RWPE1 (cell line): ENCODE data around the gene NR1I3.
"Not testable (repeated sequence)": the region's sequence is repeated elsewhere in the genome, so short reads cannot be mapped to it uniquely, and the experiment has no call there.

Experiments
- CTCF ChIA-PET: fragments of 350-600 bp; sonication (Branson Sonifier 250); formaldehyde crosslinking; extraction: SDS; loops from one replicate; lab custom pipeline; 2021; lab: Yijun Ruan, JAX
- POLR2A ChIA-PET: fragments of 400-600 bp; formaldehyde crosslinking; extraction: SDS; loops from one replicate; lab custom pipeline; 2020; ENCODE audit warnings: antibody characterized with exemption; ENCODE audit not compliant: low non-redundant PET; lab: Yijun Ruan, JAX
- DNase-seq: peaks from one replicate; pipeline ENCODE4 v3.0.0; 2012; ENCODE audit warnings: low spot score
- H3K27ac ChIP-seq: fragments of 450-650 bp; 2 replicates; pipeline ENCODE4 v1.5.1; 2017
- CTCF ChIP-seq: fragments of 450-650 bp; conservative IDR thresholded peaks from 2 replicates; pipeline ENCODE4 v1.5.1; 2017; ENCODE audit warnings: low read depth, mild to moderate bottlenecking

The NR1I3 gene

GRCh38 chr1:161251579-161251978 is 13.6 kb upstream of the NR1I3 start:
- no peak for TF ChIP-seq CTCF
- H3K27ac ChIP-seq = no peak overlapping the region
- ChIA-PET POLR2A (no interaction called here), CTCF (interaction anchor here (0.6 kb wide), 1 partner anchor 261 kb away, joined by 4 read pairs; no protein-coding TSS in a partner anchor)
- no peak for DNase-seq

GRCh38 chr1:161250829-161251228 is 12.8 kb upstream of the NR1I3 start:
- ChIA-PET POLR2A (no interaction called here), CTCF (no interaction called here)
- no peak for TF ChIP-seq CTCF
- no peak for DNase-seq
- H3K27ac ChIP-seq = no peak overlapping the region

- CTCF ChIA-PET = interaction anchor here (0.6 kb wide), 1 partner anchor 13 kb away, joined by 7 read pairs; no protein-coding TSS in a partner anchor
- H3K27ac ChIP-seq, POLR2A ChIA-PET, DNase-seq: not testable (repeated sequence)
Measured at GRCh38 chr1:161250100-161250499, 12.1 kb upstream of the NR1I3 start.

- peak; percentile 42 for DNase-seq
- TF ChIP-seq CTCF = no peak
- ChIA-PET CTCF (no interaction called here), POLR2A (no interaction called here)
- peak overlapping the region; percentile 65 for H3K27ac ChIP-seq
Measured at GRCh38 chr1:161244888-161245287, 6.9 kb upstream of the NR1I3 start.

GRCh38 chr1:161242313-161242712 is 4.3 kb upstream of the NR1I3 start:
- POLR2A ChIA-PET = no interaction called here
- DNase-seq = no peak
- CTCF ChIA-PET = interaction anchor here (0.6 to 0.8 kb wide), 2 partner anchors 17 to 27 kb away, joined by 3 read pairs; no protein-coding TSS in a partner anchor
- TF ChIP-seq CTCF = no peak
- H3K27ac ChIP-seq = no peak overlapping the region

- TF ChIP-seq CTCF = no peak
- no peak overlapping the region for H3K27ac ChIP-seq
- POLR2A ChIA-PET = no interaction called here
- CTCF ChIA-PET = interaction anchor here (0.6 to 1.6 kb wide), 2 partner anchors 18 to 50 kb away, joined by 3 read pairs; no protein-coding TSS in a partner anchor
- DNase-seq = no peak
Measured at GRCh38 chr1:161241682-161242081, 3.7 kb upstream of the NR1I3 start.

GRCh38 chr1:161235957-161236775 is 1.8 kb downstream of the NR1I3 start:
- ChIA-PET POLR2A (no interaction called here), CTCF (interaction anchor here (0.5 to 1.4 kb wide), 6 partner anchors 8 to 146 kb away, joined by 3 to 7 read pairs (median 4); partner anchors contain the start of gene TOMM40L)
- H3K27ac ChIP-seq = no peak overlapping the region
- no peak for DNase-seq
- no peak for TF ChIP-seq CTCF
